K562 (cell line): Measurements from ENCODE around the gene SLC26A8. TPM values are rescaled to one million over a fixed set of nuclear protein-coding genes. Genes with fewer than 3 reads are reported as not detected.

Experiments
- CBFA2T3 ChIP-seq: fragments of 450-650 bp; IDR thresholded peaks from 2 replicates; pipeline ENCODE4 v1.6.1; 2017
- GTF2A2 ChIP-seq: IDR thresholded peaks from 2 replicates; pipeline ENCODE4 v1.6.1; 2016; ENCODE audit warnings: mild to moderate bottlenecking, missing genetic modification characterization, missing compliant biosample characterization
- GTF2F1 ChIP-seq: IDR thresholded peaks from 2 replicates; pipeline ENCODE4 v1.6.1; 2011; ENCODE audit warnings: low read depth, low read length, improper control_type of control experiment
- KLF1 ChIP-seq: fragments of 450-650 bp; IDR thresholded peaks from 2 replicates; pipeline ENCODE4 v1.6.1; 2016; ENCODE audit warnings: missing genetic modification characterization, missing compliant biosample characterization
- LEF1 ChIP-seq: fragments of 450-650 bp; IDR thresholded peaks from 2 replicates; pipeline ENCODE4 v1.6.1; 2016; ENCODE audit warnings: mild to moderate bottlenecking
- POLR2H ChIP-seq: IDR thresholded peaks from 2 replicates; pipeline ENCODE4 v1.6.1; 2016; ENCODE audit warnings: missing genetic modification characterization, low read depth, mild to moderate bottlenecking, control low read depth, missing compliant biosample characterization, moderate library complexity
- SMARCA4 ChIP-seq: fragments of 450-650 bp; IDR thresholded peaks from 2 replicates; pipeline ENCODE4 v1.6.1; 2016
- STAT5A ChIP-seq: IDR thresholded peaks from 2 replicates; pipeline ENCODE4 v1.6.1; 2012; ENCODE audit warnings: low read length, inconsistent platforms, borderline replicate concordance
- TEAD2 ChIP-seq: fragments of 450-650 bp; IDR thresholded peaks from 2 replicates; pipeline ENCODE4 v1.6.1; 2016; ENCODE audit warnings: missing genetic modification characterization, control low read depth, missing compliant biosample characterization
- TOE1 ChIP-seq, 2 experiments: fragments of 450-650 bp in 1 of 2; sonication (generic) in 1 of 2; formaldehyde crosslinking in 1 of 2; IDR thresholded peaks; 2 replicates each; pipeline versions ENCODE4 v1.7.1 to v1.8.0; 2016 to 2022; ENCODE audit warnings: borderline replicate concordance in 2 of 2, mild to moderate bottlenecking in 2 of 2, antibody characterized with exemption in 1 of 2, inconsistent platforms in 1 of 2, low read depth in 1 of 2, missing genetic modification reagents in 1 of 2, moderate library complexity in 1 of 2
- TRIM24 ChIP-seq, 2 experiments: fragments of 450-650 bp; IDR thresholded peaks; 2 replicates each; pipeline ENCODE4 v1.6.1; 2016
- WHSC1 ChIP-seq: IDR thresholded peaks from one replicate; pipeline ENCODE4 v1.6.1; 2012; ENCODE audit warnings: low read length, control low read depth, inconsistent platforms
- ZBTB17 ChIP-seq: fragments of 450-650 bp; formaldehyde crosslinking; IDR thresholded peaks from 2 replicates; pipeline ENCODE4 v1.4.0; 2020; ENCODE audit warnings: mild to moderate bottlenecking
- ZFP36 ChIP-seq: fragments of 150-350 bp; IDR thresholded peaks from 2 replicates; pipeline ENCODE4 v1.6.1; 2018; ENCODE audit warnings: low read length, low read depth; ENCODE audit not compliant: partially characterized antibody
- ZNF583 ChIP-seq: fragments of 250-450 bp; sonication (Bioruptor Pico); IDR thresholded peaks from 2 replicates; pipeline ENCODE4 v1.4.0; 2020
- ZSCAN29 ChIP-seq: fragments of 450-650 bp; IDR thresholded peaks from 2 replicates; pipeline ENCODE4 v1.6.1; 2017
- polyA plus RNA-seq, 8 experiments: library from polyadenylated mRNA; depleted of rRNA in 4 of 8; stranded (reverse) in 5 of 8; unstranded in 3 of 8; fragments of >200 nt; fragmentation: Nextera tagmentation in 2 of 8; fragmentation: Illumina TruSeq in 1 of 8; extraction: Ambion mirVana in 2 of 8; extraction: Trizol in 1 of 8; gene quantifications; 2 replicates each; pipeline versions ENCODE4 v1.2.1 to v1.2.3, GENCODE V29; 2011 to 2014; ENCODE audit warnings: inconsistent platforms in 1 of 8, missing spikeins in 1 of 8
- total RNA-seq, 7 experiments: library from RNA; depleted of rRNA in 6 of 7; stranded (reverse); fragments of >200 nt in 6 of 7; fragmentation: Illumina TruSeq in 2 of 7; extraction: Trizol in 2 of 7; gene quantifications; 2 replicates each; pipeline versions ENCODE4 v1.2.1 to v1.2.3, GENCODE V29; 2011 to 2021; ENCODE audit warnings: low replicate concordance in 1 of 7
- TF ChIP-seq, protein P1 (sequence below): fragments of 200-800 bp; sonication (Bioruptor generic); IDR thresholded peaks from 2 replicates; pipeline ENCODE4 v1.6.1; 2016; ENCODE audit warnings: missing genetic modification characterization, missing compliant biosample characterization
- TF ChIP-seq, protein P2 (sequence below), 3 experiments: fragments of 200-800 bp in 1 of 3; fragments of 250-450 bp in 1 of 3; fragments of 450-650 bp in 1 of 3; sonication (Bioruptor Pico) in 1 of 3; sonication (Bioruptor generic) in 1 of 3; formaldehyde crosslinking in 1 of 3; IDR thresholded peaks; 2 replicates each; pipeline versions ENCODE4 v1.6.1 to v1.8.0; 2016 to 2022; ENCODE audit warnings: mild to moderate bottlenecking in 2 of 3, missing genetic modification characterization in 2 of 3, missing compliant biosample characterization in 1 of 3, moderate library complexity in 1 of 3
- TF ChIP-seq, protein P3 (sequence below): fragments of 250-450 bp; sonication (Bioruptor Pico); IDR thresholded peaks from 2 replicates; pipeline ENCODE4 v1.5.0; 2022; ENCODE audit warnings: mild to moderate bottlenecking

SLC26A8 gene
- total and polyA plus RNA-seq, 9 of the 15 experiments (the other 6 are each of a cell fraction or from before 2014, with no cell fraction given): not detected

DNA sequence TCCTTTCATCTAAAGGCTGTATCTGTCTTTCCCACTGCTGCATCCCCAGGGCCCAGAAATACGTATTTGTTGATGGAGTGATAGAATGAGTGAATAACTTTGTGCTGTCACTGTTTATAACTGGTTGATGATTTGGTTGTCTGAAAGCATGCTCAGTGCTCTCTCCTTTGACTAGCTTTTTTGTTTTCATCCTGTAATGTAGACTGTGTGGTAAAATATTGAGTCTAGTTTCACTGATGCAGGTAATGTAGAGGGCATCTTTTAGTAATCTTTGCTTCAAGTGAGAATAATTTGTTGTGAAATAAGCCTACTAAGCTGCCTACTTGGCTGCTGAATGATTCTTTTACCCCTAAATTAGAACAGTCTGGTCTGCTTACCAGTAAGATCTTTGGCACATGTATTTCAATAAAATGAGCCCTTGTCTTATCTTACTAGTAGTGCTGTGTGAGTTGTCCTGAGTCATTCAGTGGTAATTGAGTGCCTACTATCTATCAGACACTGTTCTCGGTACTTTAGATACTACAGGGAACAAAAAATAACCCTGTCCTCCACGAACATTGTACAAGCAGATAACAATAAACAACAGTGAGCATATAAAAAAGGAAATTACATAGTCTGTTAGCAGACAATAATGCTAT lies 43.1 kb upstream of the SLC26A8 start (continued):
- TF ChIP-seq, protein P1, sequence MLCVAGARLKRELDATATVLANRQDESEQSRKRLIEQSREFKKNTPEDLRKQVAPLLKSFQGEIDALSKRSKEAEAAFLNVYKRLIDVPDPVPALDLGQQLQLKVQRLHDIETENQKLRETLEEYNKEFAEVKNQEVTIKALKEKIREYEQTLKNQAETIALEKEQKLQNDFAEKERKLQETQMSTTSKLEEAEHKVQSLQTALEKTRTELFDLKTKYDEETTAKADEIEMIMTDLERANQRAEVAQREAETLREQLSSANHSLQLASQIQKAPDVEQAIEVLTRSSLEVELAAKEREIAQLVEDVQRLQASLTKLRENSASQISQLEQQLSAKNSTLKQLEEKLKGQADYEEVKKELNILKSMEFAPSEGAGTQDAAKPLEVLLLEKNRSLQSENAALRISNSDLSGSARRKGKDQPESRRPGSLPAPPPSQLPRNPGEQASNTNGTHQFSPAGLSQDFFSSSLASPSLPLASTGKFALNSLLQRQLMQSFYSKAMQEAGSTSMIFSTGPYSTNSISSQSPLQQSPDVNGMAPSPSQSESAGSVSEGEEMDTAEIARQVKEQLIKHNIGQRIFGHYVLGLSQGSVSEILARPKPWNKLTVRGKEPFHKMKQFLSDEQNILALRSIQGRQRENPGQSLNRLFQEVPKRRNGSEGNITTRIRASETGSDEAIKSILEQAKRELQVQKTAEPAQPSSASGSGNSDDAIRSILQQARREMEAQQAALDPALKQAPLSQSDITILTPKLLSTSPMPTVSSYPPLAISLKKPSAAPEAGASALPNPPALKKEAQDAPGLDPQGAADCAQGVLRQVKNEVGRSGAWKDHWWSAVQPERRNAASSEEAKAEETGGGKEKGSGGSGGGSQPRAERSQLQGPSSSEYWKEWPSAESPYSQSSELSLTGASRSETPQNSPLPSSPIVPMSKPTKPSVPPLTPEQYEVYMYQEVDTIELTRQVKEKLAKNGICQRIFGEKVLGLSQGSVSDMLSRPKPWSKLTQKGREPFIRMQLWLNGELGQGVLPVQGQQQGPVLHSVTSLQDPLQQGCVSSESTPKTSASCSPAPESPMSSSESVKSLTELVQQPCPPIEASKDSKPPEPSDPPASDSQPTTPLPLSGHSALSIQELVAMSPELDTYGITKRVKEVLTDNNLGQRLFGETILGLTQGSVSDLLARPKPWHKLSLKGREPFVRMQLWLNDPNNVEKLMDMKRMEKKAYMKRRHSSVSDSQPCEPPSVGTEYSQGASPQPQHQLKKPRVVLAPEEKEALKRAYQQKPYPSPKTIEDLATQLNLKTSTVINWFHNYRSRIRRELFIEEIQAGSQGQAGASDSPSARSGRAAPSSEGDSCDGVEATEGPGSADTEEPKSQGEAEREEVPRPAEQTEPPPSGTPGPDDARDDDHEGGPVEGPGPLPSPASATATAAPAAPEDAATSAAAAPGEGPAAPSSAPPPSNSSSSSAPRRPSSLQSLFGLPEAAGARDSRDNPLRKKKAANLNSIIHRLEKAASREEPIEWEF (CRISPR knock-in tag): no peak
- TF ChIP-seq CBFA2T3 (peak; percentile 95), TOE1 (IDR thresholded peaks at IDR 0.05; ENCODE audit: borderline replicate concordance) (no peak), TOE1 (CRISPR knock-in tag; IDR thresholded peaks at IDR 0.05; ENCODE audit: borderline replicate concordance, low read depth) (no peak), STAT5A (peak; percentile 82), TRIM24 (IDR thresholded peaks at IDR 0.05) (peak; percentile 62 to 79), SMARCA4 (peak; percentile 89), KLF1 (tag) (no peak), ZFP36 (no peak), ZSCAN29 (no peak), WHSC1 (no peak), ZBTB17 (no peak), POLR2H (tag) (no peak), GTF2F1 (no peak), LEF1 (0 out of 2 replicates have a peak, but pooled peaks have one; percentile 51), GTF2A2 (no peak), TEAD2 (tag) (no peak), ZNF583 (no peak)
- TF ChIP-seq, protein P2, sequence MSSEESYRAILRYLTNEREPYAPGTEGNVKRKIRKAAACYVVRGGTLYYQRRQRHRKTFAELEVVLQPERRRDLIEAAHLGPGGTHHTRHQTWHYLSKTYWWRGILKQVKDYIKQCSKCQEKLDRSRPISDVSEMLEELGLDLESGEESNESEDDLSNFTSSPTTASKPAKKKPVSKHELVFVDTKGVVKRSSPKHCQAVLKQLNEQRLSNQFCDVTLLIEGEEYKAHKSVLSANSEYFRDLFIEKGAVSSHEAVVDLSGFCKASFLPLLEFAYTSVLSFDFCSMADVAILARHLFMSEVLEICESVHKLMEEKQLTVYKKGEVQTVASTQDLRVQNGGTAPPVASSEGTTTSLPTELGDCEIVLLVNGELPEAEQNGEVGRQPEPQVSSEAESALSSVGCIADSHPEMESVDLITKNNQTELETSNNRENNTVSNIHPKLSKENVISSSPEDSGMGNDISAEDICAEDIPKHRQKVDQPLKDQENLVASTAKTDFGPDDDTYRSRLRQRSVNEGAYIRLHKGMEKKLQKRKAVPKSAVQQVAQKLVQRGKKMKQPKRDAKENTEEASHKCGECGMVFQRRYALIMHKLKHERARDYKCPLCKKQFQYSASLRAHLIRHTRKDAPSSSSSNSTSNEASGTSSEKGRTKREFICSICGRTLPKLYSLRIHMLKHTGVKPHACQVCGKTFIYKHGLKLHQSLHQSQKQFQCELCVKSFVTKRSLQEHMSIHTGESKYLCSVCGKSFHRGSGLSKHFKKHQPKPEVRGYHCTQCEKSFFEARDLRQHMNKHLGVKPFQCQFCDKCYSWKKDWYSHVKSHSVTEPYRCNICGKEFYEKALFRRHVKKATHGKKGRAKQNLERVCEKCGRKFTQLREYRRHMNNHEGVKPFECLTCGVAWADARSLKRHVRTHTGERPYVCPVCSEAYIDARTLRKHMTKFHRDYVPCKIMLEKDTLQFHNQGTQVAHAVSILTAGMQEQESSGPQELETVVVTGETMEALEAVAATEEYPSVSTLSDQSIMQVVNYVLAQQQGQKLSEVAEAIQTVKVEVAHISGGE (CRISPR knock-in tag; IDR thresholded peaks at IDR 0.05): peak in 1 of 3 experiments; percentile 49; a peak in 1 of 6 replicates
- TF ChIP-seq, protein P3, sequence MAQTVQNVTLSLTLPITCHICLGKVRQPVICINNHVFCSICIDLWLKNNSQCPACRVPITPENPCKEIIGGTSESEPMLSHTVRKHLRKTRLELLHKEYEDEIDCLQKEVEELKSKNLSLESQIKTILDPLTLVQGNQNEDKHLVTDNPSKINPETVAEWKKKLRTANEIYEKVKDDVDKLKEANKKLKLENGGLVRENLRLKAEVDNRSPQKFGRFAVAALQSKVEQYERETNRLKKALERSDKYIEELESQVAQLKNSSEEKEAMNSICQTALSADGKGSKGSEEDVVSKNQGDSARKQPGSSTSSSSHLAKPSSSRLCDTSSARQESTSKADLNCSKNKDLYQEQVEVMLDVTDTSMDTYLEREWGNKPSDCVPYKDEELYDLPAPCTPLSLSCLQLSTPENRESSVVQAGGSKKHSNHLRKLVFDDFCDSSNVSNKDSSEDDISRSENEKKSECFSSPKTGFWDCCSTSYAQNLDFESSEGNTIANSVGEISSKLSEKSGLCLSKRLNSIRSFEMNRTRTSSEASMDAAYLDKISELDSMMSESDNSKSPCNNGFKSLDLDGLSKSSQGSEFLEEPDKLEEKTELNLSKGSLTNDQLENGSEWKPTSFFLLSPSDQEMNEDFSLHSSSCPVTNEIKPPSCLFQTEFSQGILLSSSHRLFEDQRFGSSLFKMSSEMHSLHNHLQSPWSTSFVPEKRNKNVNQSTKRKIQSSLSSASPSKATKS: no peak
